Peyer's patch (tissue), 4 donors: ENCODE results near the gene ARMC12. TPM values are rescaled to one million over a fixed set of nuclear protein-coding genes. Genes with fewer than 3 reads are reported as not detected.

Experiments used
- DNase-seq, 3 donors: peaks; one replicate each; pipeline ENCODE4 v3.0.0-alpha.2; 2017 to 2019
- H3K27ac ChIP-seq, 4 donors: fragments of 200-600 bp; sonication (generic); one replicate each; pipeline ENCODE4 v1.5.1; 2016 to 2019
- H3K27me3 ChIP-seq, 2 donors: fragments of 200-600 bp; sonication (generic); one replicate each; pipeline ENCODE4 v1.5.1; 2019
- H3K36me3 ChIP-seq, 3 donors: fragments of 200-600 bp; sonication (generic); one replicate each; pipeline ENCODE4 v1.5.1; 2016 to 2019
- H3K4me1 ChIP-seq, 4 donors: fragments of 200-600 bp; sonication (generic); one replicate each; pipeline ENCODE4 v1.5.1; 2016 to 2019
- H3K4me3 ChIP-seq, 4 donors: fragments of 200-600 bp; sonication (generic); 1 replicate in 3 of 4; 2 replicates in 1 of 4; pipeline ENCODE4 v1.5.1; 2016 to 2019; ENCODE audit warnings: mild to moderate bottlenecking in 1 of 4
- H3K9me3 ChIP-seq, 4 donors: fragments of 200-600 bp; sonication (generic); one replicate each; pipeline ENCODE4 v1.5.1; 2016 to 2019; ENCODE audit warnings: mild to moderate bottlenecking in 1 of 4
- POLR2A ChIP-seq, 2 donors: fragments of 450-650 bp; IDR thresholded peaks; one replicate each; pipeline ENCODE4 v1.5.1; 2017; ENCODE audit warnings: antibody characterized with exemption in 2 of 2, mild to moderate bottlenecking in 2 of 2, moderate library complexity in 2 of 2
- total RNA-seq, 4 donors: library from RNA; depleted of rRNA; stranded (reverse); fragments of >200 nt; gene quantifications; one replicate each; pipeline ENCODE4 v1.1.0, GENCODE V29; 2016
- TF ChIP-seq, protein P1 (sequence below), 6 experiments: fragments of 450-650 bp in 4 of 6; fragments of 200-600 bp in 2 of 6; sonication (generic) in 1 of 6; IDR thresholded peaks; one replicate each; pipeline ENCODE4 v1.5.1; 2017 to 2019; ENCODE audit warnings: antibody characterized with exemption in 6 of 6, mild to moderate bottlenecking in 3 of 6, moderate library complexity in 1 of 6

ARMC12 gene
- total RNA-seq, 4 donors from 2014 or later, result 1.3 to 2.7 TPM; not detected in 2

DNA sequence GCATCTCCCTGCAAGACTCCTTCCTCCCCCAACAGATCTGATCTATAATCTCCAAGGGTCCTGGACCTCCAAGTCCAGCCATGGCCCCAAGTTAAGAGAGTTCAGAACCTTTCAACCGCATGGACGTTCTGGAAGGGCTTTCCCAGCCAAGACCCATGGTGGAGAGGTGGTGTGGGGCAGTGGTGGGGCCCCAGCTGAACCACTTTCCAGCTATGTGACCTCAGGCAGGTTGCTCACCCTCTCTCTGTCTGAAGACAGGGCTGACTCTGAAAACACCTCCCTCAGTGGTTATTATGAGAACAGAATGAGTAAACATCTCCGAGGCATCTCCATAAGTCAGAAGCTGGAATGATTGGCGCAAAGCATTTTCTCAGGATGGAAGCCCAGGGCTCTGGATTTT lies 59.4 kb downstream of the ARMC12 start:
- Histone ChIP-seq H3K36me3 (no peaks in the 10 kb centered on the region), H3K27ac (no peak overlapping the region), H3K9me3 (no peaks in the 10 kb centered on the region), H3K27me3 (no peaks in the 10 kb centered on the region), H3K4me3 (no peak overlapping the region), H3K4me1 (no peaks in the 10 kb centered on the region)
- no peak for DNase-seq
- TF ChIP-seq POLR2A (IDR thresholded peaks at IDR 0.05), result no peak
- TF ChIP-seq, protein P1, sequence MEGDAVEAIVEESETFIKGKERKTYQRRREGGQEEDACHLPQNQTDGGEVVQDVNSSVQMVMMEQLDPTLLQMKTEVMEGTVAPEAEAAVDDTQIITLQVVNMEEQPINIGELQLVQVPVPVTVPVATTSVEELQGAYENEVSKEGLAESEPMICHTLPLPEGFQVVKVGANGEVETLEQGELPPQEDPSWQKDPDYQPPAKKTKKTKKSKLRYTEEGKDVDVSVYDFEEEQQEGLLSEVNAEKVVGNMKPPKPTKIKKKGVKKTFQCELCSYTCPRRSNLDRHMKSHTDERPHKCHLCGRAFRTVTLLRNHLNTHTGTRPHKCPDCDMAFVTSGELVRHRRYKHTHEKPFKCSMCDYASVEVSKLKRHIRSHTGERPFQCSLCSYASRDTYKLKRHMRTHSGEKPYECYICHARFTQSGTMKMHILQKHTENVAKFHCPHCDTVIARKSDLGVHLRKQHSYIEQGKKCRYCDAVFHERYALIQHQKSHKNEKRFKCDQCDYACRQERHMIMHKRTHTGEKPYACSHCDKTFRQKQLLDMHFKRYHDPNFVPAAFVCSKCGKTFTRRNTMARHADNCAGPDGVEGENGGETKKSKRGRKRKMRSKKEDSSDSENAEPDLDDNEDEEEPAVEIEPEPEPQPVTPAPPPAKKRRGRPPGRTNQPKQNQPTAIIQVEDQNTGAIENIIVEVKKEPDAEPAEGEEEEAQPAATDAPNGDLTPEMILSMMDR (IDR thresholded peaks at IDR 0.05), result no peak

DNA sequence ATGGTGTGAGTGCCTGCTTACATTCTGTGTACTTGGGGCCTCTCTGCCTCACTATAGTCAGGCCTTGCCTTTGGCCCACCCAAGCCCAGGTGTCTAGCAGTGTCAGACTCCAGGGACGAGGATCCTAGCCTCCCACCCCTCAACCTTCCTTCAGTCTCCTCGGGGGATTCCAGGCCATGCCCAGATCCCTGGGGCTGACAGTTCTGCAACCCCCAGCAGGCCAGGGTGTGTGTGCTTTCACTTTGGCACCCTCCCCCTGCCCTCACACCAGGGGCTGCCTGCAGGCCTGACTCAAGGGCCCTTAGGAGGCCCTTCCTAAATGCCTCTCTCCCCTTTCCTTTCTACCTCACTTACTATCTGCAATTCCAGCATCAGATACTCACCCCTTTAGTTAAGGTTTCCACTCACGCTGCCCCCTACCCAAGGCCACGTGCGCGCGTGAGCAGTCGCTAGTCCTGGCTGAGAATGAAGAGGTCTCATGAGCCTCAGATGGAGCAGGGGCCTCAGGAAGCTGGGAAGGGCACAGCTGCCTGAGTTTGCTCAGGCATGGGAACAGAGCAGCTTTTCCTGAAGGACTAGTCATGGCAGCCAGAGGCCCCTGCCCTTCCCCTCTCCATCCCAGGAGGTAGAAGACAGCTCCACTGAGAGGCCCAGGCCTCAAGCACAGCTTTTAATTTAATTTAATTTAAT lies 61.1 kb downstream of the ARMC12 start:
- Histone ChIP-seq H3K27me3 (no peaks in the 10 kb centered on the region), H3K4me3 (no peak overlapping the region), H3K4me1 (no peaks in the 10 kb centered on the region), H3K9me3 (no peaks in the 10 kb centered on the region), H3K36me3 (no peaks in the 10 kb centered on the region), H3K27ac (no peak overlapping the region)
- TF ChIP-seq, protein P1 (IDR thresholded peaks at IDR 0.05), result no peak
- no peak for TF ChIP-seq POLR2A (IDR thresholded peaks at IDR 0.05)
- no peak for DNase-seq

Other genes starting within 250 kb of the ARMC12 start
- gene TEAD3, start 240.0 kb upstream of the ARMC12 start, total RNA-seq, result 10 to 100 TPM; 10.7 to 32.9 (median 27.4) TPM
- not detected for gene TULP1, start 224.1 kb upstream of the ARMC12 start, total RNA-seq
- 100 to 1,000 TPM; 247 to 296 (median 275) TPM for gene FKBP5, start 48.1 kb upstream of the ARMC12 start, total RNA-seq
- gene CLPSL2, start 39.6 kb downstream of the ARMC12 start, total RNA-seq, result not detected
- not detected for gene CLPSL1, start 44.0 kb downstream of the ARMC12 start, total RNA-seq
- not detected for gene CLPS, start 60.3 kb downstream of the ARMC12 start, total RNA-seq
- gene LHFPL5, start 68.3 kb downstream of the ARMC12 start, total RNA-seq, result not detected
- 100 to 1,000 TPM in 2 of 4 donors, 10 to 100 TPM in 2; 72.4 to 137 (median 112) TPM for gene SRPK1, start 184.1 kb downstream of the ARMC12 start, total RNA-seq